Stimulated activated CD4-positive, alpha-beta T cell treated with anti-CD3 and anti-CD28 coated beads, Interleukin-1b, Interleukin-23, amount 100 ng/mL, for 24 hours (primary cell): Measurements from ENCODE around the gene VAT1.
A peak's percentile ranks its signal among the peaks of the same experiment; 100 is the strongest.
"Not testable (repeated sequence)": the region's sequence is repeated elsewhere in the genome, so short reads cannot be mapped to it uniquely, and the experiment has no call there.

Experiments used
- DNase-seq, 4 experiments: peaks; one replicate each; pipeline ENCODE4 v3.0.0-alpha.2; 2020; ENCODE audit warnings: low read depth in 4 of 4, low spot score in 1 of 4

Gene VAT1

DNA sequence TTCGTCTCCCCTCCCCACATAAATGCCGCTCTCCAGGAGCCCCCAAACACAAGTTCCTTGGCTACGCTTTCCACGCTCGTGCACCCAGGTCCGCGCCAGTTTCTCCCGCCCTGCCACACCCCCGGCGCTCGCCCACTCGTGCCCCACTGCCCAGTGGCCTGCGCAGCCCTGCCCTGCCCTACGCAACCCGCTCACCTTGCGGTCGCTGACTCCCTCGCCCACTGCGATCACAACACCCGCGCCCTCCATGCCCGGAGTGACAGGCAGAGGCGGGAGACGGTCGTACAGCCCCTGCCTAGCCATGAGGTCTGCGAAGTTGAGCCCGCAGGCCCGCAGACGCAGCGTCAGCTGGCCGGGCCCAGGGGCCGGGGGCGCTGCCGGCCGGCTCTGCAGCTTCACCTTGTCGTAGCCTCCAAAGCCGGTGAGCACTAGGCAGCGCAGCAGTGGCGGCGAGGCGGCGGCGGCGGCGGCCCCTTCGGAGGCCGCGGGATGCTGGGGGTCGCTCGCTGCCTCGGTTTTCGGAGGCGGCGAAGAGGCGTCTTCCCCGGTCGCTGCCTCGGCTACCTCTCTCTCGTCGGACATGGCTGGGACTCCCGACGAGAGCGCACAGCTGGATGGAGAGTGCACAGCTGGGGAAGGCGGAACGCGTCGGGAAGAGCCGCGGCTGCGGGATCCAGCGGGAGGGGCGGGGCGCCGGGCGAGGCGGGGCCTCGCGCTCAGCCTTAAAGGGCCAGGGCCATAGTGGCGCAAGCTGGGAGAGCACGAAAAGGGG lies at the start of gene VAT1:
VAT1 (minus strand) TSS at position 645 of the 772 bp plus-strand sequence; CDS start at position 582, 63 bp downstream.
- peak in 2 of 4 experiments; percentile 49 to 56 for DNase-seq

DNA sequence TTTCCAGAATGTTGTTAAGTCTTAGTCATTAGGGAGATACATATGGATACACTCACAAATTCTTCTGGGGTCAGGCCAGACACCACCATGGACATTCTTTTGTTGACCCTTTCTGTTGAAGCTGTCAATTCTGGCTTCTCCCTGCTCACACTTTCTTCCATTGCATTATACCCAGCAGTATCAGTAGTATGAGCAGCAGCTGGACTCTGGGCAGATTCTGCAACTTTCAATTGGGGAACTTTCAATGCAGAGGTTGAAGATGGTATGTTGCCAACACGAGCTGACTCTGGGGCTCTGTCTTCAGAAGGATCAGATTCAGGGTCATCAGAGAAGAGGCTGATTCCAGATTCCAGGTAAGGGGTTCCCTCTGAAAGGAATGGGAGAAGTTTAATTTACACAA lies 48.7 kb upstream of the VAT1 start:
- DNase-seq: no peak

DNA sequence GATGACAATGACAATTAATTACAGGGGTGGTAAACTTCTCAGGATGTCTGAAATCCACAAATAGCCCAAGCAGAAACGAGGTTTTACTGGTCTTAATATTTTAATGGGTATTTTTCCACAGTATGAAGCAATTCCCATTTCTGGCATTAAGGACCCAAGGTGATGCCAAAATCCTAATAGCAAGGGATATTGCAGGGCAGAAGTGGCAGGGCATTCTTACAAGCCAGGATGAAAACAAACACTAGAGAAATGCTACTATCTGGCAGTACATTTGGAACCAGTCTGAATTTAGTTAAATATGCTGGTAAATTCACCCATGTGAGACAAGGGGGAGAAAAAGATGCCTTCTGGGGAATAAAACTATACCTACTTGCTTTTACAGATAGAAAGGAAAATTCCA lies 48.1 kb upstream of the VAT1 start:
- no peak for DNase-seq

DNA sequence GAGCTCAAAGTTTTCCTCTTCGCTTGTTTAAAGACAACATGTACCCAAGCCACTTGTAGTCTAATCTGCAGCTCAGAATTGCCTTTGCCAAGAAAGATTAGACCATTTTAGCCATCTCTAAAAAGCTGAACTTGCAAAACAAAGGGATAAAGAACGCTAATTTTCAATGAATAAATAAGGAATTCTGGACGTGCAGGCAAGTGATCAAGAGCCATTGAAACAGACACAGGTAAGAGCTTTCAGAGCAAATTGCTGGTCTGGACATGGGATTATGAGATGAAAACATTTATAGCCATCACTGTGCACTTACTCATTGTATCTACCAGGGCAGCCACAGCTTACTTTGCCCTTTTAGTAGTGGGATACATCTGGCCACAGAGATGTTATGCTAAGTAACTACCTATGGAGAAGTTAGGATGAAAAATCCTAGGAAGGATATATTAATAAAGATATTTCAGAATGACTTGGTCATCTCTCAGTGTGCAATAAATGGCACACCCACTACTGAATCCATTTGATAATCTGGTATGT lies 47.2 kb upstream of the VAT1 start:
- no peak for DNase-seq

DNA sequence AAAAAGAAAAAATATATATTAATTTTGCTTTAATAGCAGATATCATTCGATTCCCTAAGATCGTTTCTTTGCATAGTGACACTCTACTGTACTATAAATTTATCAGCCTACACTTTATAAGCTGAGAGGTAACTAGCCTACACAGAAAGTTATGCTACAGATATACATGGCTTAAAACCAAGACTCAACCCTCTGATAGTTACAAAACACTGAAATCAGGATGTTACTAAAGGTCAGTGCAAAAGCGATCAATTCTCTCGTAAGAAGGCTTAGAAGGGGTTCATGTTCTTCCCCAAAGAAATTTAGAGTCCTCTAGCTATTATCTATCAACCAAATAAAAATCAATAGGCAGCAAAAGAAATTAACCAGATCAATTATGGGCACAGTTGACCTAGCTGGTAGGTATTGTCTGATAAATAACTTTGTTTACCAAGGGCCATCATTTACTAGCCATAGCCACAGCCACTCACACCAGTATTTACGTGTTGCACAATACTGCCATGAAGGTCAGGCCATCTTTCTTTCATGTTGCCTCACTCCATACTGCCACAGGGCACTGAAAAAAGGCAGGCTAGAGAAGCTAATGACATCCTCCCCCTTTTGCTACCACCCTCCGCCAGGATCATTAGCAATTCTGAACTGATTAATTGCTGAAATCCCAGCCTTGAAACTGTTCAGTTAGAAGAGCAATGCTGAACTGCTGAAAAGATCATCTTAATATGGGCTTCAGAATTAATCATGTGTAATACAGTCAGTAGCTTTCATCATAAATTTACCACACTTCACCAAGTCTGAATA lies 46.6 kb upstream of the VAT1 start:
- no peak for DNase-seq

DNA sequence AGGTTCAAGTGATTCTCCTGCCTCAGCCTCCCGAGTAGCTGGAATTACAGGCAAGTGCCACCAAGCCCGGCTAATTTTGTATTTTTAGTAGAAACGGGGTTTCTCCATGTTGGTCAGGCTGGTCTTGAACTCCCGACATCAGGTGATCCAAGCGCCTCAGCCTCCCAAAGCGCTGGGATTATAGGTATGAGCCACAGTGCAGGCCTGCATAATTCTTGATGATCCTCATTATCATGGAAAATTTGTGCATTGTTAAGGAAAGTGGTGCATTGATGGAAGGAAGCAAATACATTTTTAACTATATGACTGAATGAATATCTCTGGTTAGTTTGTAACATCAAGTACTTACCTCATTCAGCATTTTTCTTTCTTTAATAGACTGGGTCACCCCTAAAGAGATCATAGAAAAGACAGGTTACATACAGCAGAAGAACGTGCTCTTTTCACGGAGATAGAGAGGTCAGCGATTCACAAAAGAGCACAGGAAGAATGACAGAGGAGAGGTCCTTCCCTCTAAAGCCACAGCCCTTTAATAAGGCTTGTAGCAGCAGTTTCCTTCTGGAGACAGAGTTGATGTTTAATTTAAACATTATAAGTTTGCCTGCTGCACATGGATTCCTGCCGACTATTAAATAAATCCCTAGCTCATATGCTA lies 40.9 kb upstream of the VAT1 start:
- DNase-seq: no peak

DNA sequence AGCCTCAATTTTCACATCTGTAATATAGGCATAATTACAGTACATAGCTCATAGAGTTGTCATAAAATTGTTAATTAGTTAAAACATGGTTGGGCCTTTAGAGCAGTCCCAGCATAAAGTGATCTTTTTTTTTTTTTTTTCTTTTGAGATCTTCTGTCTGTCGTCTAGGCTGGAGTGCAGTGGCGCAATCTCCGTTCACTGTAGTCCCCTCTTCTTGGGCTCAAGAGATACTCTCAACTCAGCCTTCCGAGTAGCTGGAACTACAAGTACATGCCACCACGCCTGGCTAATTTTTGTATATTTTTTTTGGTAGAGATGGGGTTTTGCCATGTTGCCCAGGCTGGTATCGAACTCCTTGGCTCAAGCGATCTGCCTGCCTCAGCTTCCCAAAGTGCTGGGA lies 33.9 kb upstream of the VAT1 start:
- no peak for DNase-seq

DNA sequence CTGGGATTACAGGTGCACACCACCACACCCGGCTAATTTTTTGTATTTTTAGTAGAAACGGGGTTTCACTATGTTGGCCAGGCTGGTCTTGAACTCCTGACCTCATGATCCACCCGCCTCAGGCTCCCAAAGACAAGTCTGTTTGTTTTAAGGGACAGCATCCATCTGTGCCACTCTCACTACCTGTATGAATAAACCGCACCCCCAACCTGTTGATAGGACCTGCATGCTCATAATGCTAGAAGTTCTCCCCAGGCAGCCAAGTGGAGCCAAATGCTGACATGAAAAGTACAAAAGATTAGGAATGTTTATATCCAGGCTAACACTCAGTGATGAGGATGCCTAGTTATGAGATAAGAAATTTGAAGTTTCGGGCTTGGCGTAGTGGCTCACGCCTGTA lies 30.8 kb upstream of the VAT1 start:
- not testable (repeated sequence) for DNase-seq

DNA sequence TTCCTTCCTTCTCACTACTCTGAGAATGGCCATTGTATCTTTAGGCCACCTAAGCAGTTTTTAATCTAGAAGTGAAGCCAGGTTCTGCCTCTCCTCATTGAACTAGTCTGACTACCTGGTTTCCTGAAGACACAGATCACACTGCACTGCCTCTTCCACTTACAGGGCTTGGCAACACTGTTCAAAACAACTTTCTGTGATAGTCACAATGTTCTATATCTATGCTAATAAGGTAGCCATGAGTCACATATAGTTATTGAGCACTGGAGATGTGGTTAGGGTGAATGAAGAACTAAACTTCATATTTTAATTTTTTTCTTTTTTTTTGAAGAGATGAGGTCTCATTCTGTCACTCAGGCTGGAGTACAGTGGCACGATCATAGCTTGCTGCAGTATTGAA lies 29.8 kb upstream of the VAT1 start:
- no peak for DNase-seq

DNA sequence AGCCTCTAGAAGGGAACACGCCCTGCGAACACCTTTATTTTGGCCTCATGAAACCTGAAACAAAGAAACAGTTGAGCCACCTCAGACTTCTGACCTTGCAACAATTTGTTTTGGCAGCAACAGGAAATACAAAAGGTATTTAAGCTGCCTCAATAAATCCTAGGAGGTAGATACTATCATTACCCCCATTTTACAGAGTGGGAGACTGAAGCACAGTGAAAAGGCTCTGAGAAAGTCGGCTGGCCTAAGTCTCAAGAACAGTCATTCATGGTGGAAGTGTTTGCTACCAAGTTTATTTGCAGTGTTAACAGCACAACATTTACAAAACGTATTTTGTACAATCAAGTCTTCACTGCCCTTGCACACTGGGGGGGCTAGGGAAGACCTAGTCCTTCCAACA lies 21.8 kb upstream of the VAT1 start:
- DNase-seq: no peak

DNA sequence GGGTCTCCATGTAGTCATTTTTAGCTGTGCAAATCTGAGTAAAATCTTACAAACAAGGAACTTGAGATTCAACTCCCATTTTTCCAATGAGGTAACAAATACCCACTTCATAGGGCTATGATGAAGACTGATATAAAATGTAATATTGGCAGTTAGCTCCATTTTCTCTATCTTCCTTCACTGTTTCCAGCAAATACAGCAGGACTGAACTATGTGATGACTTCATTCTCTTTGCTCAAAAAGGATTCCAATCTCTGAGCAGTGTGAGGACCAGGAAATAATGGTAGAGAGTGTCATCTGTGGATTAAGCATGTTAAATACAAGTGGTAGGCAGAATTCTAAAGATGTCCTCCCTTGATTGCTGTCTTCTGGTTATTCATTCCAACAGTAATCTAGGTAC lies 21.1 kb upstream of the VAT1 start:
- no peak for DNase-seq

DNA sequence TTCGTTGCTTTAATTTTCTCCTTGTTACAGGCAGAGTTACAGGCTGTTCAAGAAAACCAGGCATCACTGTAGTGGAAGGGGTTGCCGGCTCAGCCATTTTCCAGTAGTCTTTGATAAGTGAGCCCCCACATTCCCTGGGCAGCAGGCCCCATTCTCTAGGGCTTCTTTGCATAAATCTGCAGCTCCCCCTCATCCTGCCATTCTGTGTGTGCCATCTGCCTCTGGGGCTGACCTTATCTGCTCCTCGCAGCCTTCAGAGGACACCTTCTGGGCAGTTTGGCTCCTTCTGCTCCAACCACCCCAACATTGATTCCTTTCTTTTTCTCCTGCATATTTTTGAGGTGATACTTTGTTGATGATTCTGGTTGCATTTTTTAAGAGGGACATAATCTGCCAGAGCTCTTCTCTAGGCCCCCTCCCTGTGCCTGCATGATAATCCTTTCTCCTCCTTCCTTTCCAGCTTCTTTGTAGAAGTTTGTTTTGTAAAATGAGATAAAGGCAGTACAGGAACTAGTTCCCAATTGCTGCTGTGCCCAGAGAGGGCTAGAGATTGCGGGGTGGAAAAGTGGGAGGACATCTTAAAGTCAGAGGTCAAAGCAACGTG lies 19.9 kb upstream of the VAT1 start:
- DNase-seq: no peak

DNA sequence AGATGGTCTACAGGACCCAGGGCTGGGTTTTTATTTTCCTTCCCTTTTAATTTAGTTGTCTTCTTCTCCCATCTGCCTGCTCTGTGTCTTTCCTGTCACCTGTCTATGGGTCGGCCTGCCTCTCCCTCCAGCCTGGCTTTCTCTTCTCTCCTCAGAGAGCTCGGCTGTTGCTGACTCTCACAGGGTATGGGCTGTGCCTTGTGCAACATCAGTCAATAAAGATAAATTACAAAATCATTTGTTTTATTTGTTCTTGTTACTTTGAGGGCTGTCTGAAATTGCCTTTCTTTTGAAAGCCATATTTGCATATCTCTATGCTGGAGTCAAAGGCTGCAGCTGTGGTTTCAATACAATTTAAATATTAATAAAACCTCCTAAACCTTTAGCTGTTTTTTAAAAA lies 18.5 kb upstream of the VAT1 start:
- DNase-seq: no peak

DNA sequence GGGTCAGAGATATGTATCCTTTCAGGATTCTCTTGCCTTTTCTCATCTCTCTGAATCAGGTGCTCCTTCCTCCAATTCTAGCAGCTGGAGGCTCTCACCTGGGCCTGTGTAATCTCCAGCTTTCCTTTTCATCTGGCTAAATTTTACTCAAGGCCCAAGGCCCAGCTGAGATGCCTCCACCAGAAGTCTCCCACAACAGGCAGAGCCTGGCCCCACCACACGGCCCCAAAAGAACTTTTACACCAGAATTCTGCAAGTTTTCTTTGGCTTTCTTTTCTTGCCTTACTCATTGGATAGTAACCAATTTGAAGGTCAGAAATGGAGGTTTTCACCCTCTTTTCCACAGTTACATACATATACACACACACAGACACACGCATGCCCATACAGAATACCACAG lies 17.5 kb upstream of the VAT1 start:
- no peak for DNase-seq

DNA sequence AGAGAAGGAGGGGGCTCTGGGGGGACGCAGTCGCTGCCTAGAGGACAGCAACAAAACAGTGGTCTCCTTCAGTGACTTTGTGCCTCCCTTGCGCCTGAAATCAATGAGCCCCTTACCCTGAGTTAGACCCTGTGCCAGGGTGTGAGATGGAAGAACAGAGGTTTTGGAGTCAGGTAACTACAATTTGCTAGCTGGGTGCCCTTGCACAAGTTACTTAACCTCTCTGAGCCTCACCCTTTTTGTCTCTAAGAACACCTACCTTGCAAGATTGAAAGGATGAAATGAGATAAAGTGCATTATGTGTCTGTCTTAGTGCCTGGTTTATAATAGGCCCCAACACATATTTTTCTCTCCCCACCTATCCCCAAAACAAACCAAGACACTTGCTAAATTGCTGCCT lies 12.7 kb upstream of the VAT1 start:
- DNase-seq: no peak

DNA sequence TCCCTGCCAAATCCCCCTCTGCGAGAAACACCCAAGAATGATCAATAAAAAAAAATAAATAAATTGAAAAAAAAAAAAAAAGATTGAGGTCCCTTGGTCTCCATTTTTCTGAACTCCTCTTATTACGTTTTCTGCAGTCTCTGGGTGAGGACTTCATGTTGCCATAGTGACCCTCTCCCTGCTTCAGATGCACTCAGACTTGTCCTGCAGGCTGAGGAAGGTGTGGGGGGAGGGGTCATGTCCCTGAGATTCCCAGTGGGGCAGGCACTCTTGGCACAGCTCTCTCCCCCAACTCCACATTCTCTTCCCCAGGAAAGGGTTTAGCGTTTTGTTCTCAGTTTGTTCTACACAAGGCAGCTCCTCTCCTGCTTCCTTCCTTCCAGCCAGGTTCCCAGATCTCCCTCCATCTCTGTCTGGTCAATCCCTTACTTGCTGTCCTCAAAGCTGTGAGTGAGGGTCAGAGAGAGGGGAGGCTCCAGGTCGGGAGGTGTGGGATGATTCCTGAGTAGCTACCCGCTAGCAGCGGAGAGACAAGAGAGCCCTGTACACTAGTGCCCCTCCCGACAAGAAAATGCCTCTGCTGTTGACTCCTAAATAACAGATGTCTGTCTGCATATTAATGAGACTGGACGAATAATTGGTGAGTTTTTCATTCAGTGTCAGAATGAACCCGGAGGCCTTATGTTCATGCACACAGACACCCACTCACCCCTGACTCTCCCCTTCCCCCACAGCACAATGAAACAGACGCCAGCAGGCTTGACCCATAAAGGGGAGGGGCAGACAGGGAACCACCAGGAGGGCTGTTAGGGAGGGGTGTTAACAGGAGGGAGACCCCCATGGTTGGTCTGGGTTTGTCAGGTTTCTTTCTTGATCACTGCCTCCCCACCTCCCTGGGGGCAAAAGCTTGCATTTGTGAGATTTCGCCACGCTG lies 12.0 kb upstream of the VAT1 start:
- DNase-seq: no peak

DNA sequence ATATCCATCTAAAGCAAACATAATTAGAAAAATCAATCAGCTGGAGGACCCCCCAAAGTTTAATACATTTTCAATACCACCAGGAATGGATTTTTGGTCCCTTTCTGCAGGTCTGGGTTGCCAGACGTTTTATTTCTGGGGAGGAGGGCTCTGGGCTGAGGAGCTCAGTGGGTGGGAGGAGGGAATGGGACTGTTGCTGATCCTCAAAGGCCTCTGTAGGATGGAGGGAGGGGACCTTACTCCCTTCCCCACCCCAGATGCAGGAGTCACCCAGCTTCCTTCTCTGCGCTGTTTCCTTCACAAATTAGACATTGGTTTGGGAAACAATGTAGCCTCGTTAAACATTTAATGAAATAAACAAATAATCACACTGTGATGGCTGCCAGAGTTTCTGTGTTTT lies 9.5 kb upstream of the VAT1 start:
- no peak for DNase-seq

DNA sequence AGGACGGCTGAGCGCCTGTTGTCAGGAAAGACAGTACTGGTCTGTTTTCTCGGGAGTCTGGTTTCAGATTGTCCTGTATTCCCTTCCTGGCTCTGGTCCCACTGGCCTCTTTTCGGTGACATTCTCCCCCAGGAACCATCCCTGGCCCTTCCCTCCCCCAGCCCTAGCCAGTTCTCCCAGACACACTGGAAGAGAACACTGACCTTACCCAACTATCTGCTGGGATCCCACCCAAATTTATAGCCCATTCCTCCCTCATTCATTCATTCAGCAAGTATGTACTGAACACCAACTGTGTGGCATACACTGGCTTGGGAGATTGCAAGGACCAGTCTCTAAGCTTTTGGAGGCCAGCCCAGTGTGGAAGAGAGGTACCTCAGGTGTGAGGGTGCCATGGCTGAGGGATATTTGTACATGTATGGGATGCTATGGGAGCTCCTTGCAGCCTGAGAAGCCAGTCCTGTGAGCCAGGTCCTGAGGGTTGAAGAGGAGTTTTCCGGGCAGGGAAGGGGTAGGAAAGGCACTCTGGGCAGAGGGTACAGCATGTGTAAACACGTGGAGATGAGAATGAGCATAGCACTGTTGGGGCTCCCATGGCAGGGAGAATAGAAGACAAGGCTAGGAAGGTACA lies 8.1 kb upstream of the VAT1 start:
- no peak for DNase-seq

DNA sequence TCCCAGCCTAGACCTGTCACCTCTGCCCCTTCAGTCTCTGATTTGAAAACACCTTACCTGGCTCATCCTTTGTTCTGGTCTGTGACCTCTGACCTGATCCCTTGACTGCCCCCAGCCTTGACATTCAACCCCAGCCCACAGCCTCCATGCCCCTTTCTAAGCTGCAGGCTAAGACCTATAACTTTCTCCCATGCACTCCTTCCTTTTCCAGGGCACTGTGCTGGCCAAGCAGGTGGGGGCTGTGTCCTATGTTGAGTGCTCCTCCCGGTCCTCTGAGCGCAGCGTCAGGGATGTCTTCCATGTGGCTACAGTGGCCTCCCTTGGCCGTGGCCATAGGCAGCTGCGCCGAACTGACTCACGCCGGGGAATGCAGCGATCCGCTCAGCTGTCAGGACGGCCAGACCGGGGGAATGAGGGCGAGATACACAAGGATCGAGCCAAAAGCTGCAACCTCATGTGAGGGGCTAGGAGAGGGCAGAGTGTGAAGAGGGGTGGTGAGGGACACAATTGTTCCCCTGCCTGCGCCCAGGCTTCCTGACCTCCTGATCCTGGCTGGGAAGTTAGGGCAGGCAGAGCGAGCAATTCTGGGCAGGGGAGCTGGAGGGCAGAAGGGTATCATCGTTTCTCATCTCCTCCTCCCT lies 6.2 kb upstream of the VAT1 start:
- no peak for DNase-seq
